Coronary artery (tissue), 2 donors: ENCODE data around the gene CDH4.

Experiments used
- DNase-seq: peaks from one replicate; pipeline ENCODE4 v3.0.0-alpha.2; 2017; ENCODE audit warnings: low spot score
- H3K27ac ChIP-seq, 2 donors: fragments of 200-600 bp; sonication (generic); one replicate each; pipeline ENCODE4 v1.5.1; 2016 to 2019
- H3K4me3 ChIP-seq: fragments of 200-600 bp; sonication (generic); 2 replicates; pipeline ENCODE4 v1.5.1; 2016; ENCODE audit warnings: mild to moderate bottlenecking, moderate library complexity
- TF ChIP-seq, protein P1 (sequence below): fragments of 200-600 bp; sonication (generic); IDR thresholded peaks from one replicate; pipeline ENCODE4 v1.5.1; 2019; ENCODE audit warnings: antibody characterized with exemption

CDH4 gene

GRCh38 chr20:61442718-61443117 lies 190.7 kb downstream of the CDH4 start:
- TF ChIP-seq, protein P1, sequence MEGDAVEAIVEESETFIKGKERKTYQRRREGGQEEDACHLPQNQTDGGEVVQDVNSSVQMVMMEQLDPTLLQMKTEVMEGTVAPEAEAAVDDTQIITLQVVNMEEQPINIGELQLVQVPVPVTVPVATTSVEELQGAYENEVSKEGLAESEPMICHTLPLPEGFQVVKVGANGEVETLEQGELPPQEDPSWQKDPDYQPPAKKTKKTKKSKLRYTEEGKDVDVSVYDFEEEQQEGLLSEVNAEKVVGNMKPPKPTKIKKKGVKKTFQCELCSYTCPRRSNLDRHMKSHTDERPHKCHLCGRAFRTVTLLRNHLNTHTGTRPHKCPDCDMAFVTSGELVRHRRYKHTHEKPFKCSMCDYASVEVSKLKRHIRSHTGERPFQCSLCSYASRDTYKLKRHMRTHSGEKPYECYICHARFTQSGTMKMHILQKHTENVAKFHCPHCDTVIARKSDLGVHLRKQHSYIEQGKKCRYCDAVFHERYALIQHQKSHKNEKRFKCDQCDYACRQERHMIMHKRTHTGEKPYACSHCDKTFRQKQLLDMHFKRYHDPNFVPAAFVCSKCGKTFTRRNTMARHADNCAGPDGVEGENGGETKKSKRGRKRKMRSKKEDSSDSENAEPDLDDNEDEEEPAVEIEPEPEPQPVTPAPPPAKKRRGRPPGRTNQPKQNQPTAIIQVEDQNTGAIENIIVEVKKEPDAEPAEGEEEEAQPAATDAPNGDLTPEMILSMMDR = no peak
- H3K27ac ChIP-seq = no peak overlapping the region
- no peak for DNase-seq
- no peak overlapping the region for H3K4me3 ChIP-seq

- TF ChIP-seq, protein P1 = no peak
- Histone ChIP-seq H3K4me3 (no peak overlapping the region), H3K27ac (no peak overlapping the region)
- no peak for DNase-seq
These were observed 191.5 kb downstream of the CDH4 start for GRCh38 chr20:61443443-61444126.

DNA sequence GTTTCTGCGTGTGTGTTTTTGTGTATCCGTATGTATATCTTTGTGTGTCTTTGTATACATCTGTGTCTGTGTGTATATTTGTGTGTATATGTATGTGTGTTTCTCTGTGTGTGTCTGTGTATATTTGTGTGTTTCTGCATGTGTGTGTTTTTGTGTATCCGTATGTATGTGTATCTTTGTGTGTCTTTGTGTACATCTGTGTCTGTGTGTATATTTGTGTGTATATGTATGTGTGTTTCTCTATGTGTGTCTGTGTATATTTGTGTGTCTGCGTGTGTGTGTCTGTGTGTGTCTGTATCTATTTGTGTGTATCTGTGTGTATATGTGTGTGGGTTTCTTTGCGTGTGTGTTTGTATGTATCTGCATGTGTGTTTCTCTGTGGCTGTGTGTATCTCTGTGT lies 192.6 kb downstream of the CDH4 start:
- TF ChIP-seq, protein P1 = no peak
- H3K27ac ChIP-seq = no peak overlapping the region
- no peak for DNase-seq
- H3K4me3 ChIP-seq = no peak overlapping the region

GRCh38 chr20:61445138-61445537 lies 193.1 kb downstream of the CDH4 start:
- TF ChIP-seq, protein P1 = no peak
- no peak for DNase-seq
- H3K27ac ChIP-seq = no peak overlapping the region
- H3K4me3 ChIP-seq = no peak overlapping the region

GRCh38 chr20:61445741-61446140 lies 193.7 kb downstream of the CDH4 start:
- no peak for DNase-seq
- Histone ChIP-seq H3K4me3 (no peak overlapping the region), H3K27ac (no peak overlapping the region)
- TF ChIP-seq, protein P1 = no peak

- DNase-seq = no peak
- Histone ChIP-seq H3K4me3 (no peak overlapping the region), H3K27ac (no peak overlapping the region)
- TF ChIP-seq, protein P1 = no peak
These were observed 195.9 kb downstream of the CDH4 start for GRCh38 chr20:61447952-61448351.

GRCh38 chr20:61448386-61448785 lies 196.3 kb downstream of the CDH4 start:
- H3K27ac ChIP-seq = no peak overlapping the region
- TF ChIP-seq, protein P1 = no peak
- no peak overlapping the region for H3K4me3 ChIP-seq
- no peak for DNase-seq
